OCI-LY3 (cell line): ENCODE data around the gene BMAL1.

Experiments used
- H2AFZ ChIP-seq: fragments of 200-600, 300-600 bp; shearing (Covaris generic); 2 replicates; pipeline ENCODE4 v1.6.0; 2014; ENCODE audit warnings: antibody characterized with exemption, low read depth, low read length
- H3K27ac ChIP-seq: fragments of 200-600, 300-600 bp; sonication (generic); 2 replicates; pipeline ENCODE4 v1.5.1; 2014; ENCODE audit warnings: mild to moderate bottlenecking, low read length, moderate library complexity, mixed read lengths
- H3K27me3 ChIP-seq: fragments of 200-600, 300-600 bp; sonication (generic); 2 replicates; pipeline ENCODE4 v1.6.1; 2014; ENCODE audit warnings: low read depth, low read length, mixed read lengths
- H3K36me3 ChIP-seq: fragments of 200-600, 300-600 bp; sonication (generic); replicated peaks from 2 replicates; pipeline ENCODE3; 2014; ENCODE audit warnings: low read depth, low read length, mixed read lengths
- H3K4me1 ChIP-seq: fragments of 300-600, 200-600 bp; sonication (generic); 2 replicates; pipeline ENCODE4 v1.6.1; 2014; ENCODE audit warnings: low read length, mixed read lengths
- H3K4me2 ChIP-seq: fragments of 200-600, 300-600 bp; sonication (generic); 2 replicates; pipeline ENCODE4 v1.6.1; 2014; ENCODE audit warnings: low read length, mixed read lengths
- H3K4me3 ChIP-seq: fragments of 300-600, 200-600 bp; sonication (generic); 2 replicates; pipeline ENCODE4 v1.5.1; 2014; ENCODE audit warnings: antibody characterized with exemption, mild to moderate bottlenecking, low read length, moderate library complexity
- H3K79me2 ChIP-seq: fragments of 300-600, 200-600 bp; shearing (Covaris generic); 2 replicates; pipeline ENCODE4 v1.6.1; 2014; ENCODE audit warnings: mild to moderate bottlenecking, low read length, mixed read lengths
- H3K9ac ChIP-seq: fragments of 300-600, 200-600 bp; shearing (Covaris generic); 2 replicates; pipeline ENCODE4 v1.6.0; 2014; ENCODE audit warnings: mild to moderate bottlenecking, low read length, moderate library complexity
- H3K9me3 ChIP-seq: fragments of 200-600, 300-600 bp; shearing (Covaris generic); 2 replicates; pipeline ENCODE4 v1.6.1; 2014; ENCODE audit warnings: low read length, mixed read lengths; ENCODE audit not compliant: insufficient read depth
- H4K20me1 ChIP-seq: fragments of 200-600, 300-600 bp; sonication (generic); 2 replicates; pipeline ENCODE4 v1.6.1; 2016; ENCODE audit warnings: low read length, mixed read lengths; ENCODE audit not compliant: insufficient read depth
- CTCF ChIP-seq: fragments of 200-600, 300-600 bp; sonication (generic); IDR thresholded peaks from 2 replicates; pipeline ENCODE4 v1.5.1; 2014; ENCODE audit warnings: antibody characterized with exemption, low read length, low read depth
- EZH2phosphoT487 ChIP-seq: fragments of 200-600 bp; shearing (Covaris generic); IDR thresholded peaks from 2 replicates; pipeline ENCODE4 v1.6.1; 2018; ENCODE audit warnings: antibody characterized with exemption, mixed run types, low read depth

Gene BMAL1

GRCh38 chr11:13405220-13405619, 127.6 kb downstream of the BMAL1 start:
- H3K27me3 ChIP-seq: no peaks in the 10 kb centered on the region
- H3K9me3 ChIP-seq: no peaks in the 10 kb centered on the region
- H3K9ac ChIP-seq: no peak overlapping the region
- no peak overlapping the region for H3K27ac ChIP-seq
- no peaks in the 10 kb centered on the region for H3K4me1 ChIP-seq
- no peak overlapping the region for H2AFZ ChIP-seq
- H4K20me1 ChIP-seq: no peaks in the 10 kb centered on the region
- peaks cover 13% of the 10 kb centered on the region for H3K36me3 ChIP-seq
- TF ChIP-seq CTCF: no peak
- no peak overlapping the region for H3K4me3 ChIP-seq
- no peak overlapping the region for H3K4me2 ChIP-seq
- H3K79me2 ChIP-seq: no peaks in the 10 kb centered on the region

- Histone ChIP-seq H3K4me1 (no peaks in the 10 kb centered on the region), H3K36me3 (peaks cover 10% of the 10 kb centered on the region), H3K9me3 (no peaks in the 10 kb centered on the region), H3K27ac (no peak overlapping the region), H3K79me2 (no peaks in the 10 kb centered on the region), H4K20me1 (no peaks in the 10 kb centered on the region), H3K4me2 (no peak overlapping the region), H3K27me3 (no peaks in the 10 kb centered on the region), H3K4me3 (no peak overlapping the region), H3K9ac (no peak overlapping the region), H2AFZ (no peak overlapping the region)
- no peak for TF ChIP-seq CTCF
- TF ChIP-seq EZH2phosphoT487: no peak
Measured at GRCh38 chr11:13415201-13415600, 137.6 kb downstream of the BMAL1 start.

- Histone ChIP-seq H3K27ac (no peak overlapping the region), H3K79me2 (peaks cover 6% of the 10 kb centered on the region; the same call in 1 of the 2 replicates), H3K36me3 (peaks cover 11% of the 10 kb centered on the region), H2AFZ (no peak overlapping the region), H4K20me1 (no peaks in the 10 kb centered on the region), H3K4me2 (no peak overlapping the region), H3K4me3 (no peak overlapping the region), H3K9me3 (peaks cover 3% of the 10 kb centered on the region; the same call in 1 of the 2 replicates), H3K9ac (no peak overlapping the region), H3K27me3 (no peaks in the 10 kb centered on the region), H3K4me1 (peaks cover 5% of the 10 kb centered on the region; the same call in 1 of the 2 replicates)
- no peak for TF ChIP-seq EZH2phosphoT487
- no peak for TF ChIP-seq CTCF
Measured at GRCh38 chr11:13421561-13421960, 144.0 kb downstream of the BMAL1 start.

GRCh38 chr11:13423372-13423771, 145.8 kb downstream of the BMAL1 start:
- Histone ChIP-seq H3K4me3 (no peak overlapping the region), H3K4me1 (peaks cover 5% of the 10 kb centered on the region; the same call in 1 of the 2 replicates), H3K9me3 (peaks cover 14% of the 10 kb centered on the region), H3K4me2 (no peak overlapping the region), H3K27me3 (no peaks in the 10 kb centered on the region), H2AFZ (no peak overlapping the region), H3K79me2 (peaks cover 6% of the 10 kb centered on the region; the same call in 1 of the 2 replicates), H4K20me1 (no peaks in the 10 kb centered on the region), H3K9ac (no peak overlapping the region), H3K27ac (no peak overlapping the region), H3K36me3 (peaks cover 15% of the 10 kb centered on the region)
- TF ChIP-seq EZH2phosphoT487: no peak
- no peak for TF ChIP-seq CTCF
